ENCODE data around the gene RBKS.

RBKS gene

GRCh38 chr2:27890146-27890923 lies at the start of gene RBKS, which contains the start of gene BABAM2:
Gene RBKS (minus strand): TSS chr2:27890387. CDS start chr2:27890345, 42 bp downstream.
Gene BABAM2 (plus strand): TSS chr2:27890729. CDS start chr2:27894557, 3,828 bp downstream.
- DNase-seq, result peak; percentile 96

DNA sequence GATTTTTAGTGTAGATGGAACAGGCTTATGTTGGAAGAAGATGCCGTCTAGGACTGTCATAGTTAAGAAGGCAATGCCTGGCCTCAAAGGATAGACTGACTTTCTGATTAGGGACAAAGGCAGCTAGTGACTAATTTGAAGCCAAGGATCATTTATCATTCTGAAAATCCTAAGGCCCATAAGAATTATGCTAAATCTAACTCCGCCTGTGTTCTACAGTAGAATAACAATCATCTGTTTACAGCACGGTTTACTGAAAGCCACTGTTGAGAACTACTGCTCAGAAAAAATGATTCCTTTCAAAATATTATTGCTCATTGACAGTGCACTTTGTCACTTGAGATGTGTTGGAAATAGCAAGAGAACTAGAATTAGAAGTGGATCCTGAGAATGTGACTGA lies 44.8 kb upstream of the RBKS start:
- no peak for DNase-seq

GRCh38 chr2:27932396-27932795 lies 42.2 kb upstream of the RBKS start:
- no peak for DNase-seq

DNA sequence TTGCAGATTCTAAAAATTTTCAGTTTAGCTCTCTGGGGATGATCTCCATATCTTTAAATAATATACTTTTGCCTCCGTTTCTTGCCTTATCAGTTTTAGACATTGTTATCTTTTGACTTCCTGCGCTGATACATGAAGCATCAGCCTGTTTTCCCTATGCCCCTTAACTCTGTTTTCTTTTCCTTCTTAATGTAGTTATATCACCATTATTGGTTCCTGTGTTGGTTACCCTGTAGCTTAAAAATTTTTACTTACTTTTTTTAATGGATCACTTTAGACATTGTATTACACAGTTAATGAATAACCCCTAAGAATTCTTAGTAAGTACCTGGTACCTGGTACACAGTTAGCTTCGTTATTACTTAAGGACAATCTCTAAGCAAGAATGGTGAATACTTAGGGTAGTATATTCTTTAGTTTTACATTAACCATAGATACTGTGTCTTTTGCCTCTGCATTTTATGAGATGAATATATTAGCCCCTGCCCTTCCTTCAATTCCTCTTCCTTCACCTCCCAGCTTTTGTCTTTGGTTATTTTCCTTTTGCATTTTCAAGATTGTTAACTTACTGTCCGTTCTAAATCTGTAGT lies 41.3 kb upstream of the RBKS start:
- no peak for DNase-seq

DNA sequence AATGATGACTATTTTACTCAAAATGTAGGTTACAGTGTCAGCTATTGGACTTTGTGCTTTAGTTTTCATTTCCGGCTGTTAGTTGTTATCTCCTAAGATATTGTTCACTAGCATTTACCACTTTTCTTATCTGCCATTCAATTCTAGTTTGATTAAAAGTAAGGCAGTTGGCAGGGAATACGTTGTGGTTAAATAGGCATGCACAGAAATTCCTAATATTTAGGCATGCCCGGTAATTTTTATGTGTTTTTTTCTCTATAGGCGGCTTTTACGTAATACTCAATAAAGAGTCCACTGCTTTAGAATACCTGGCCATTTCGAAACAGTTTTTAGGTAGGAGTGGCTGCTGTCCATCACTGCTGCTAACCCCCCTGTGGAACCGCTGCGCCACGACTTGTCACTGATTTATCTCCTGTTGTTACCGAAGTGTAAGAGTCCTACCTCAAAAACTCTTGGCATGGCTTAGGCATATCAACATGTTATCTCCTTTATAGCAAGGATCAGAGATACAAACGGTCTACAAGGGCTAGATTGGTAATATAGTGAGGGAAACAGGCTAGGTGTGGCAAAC lies 39.8 kb upstream of the RBKS start:
- no peak for DNase-seq

DNA sequence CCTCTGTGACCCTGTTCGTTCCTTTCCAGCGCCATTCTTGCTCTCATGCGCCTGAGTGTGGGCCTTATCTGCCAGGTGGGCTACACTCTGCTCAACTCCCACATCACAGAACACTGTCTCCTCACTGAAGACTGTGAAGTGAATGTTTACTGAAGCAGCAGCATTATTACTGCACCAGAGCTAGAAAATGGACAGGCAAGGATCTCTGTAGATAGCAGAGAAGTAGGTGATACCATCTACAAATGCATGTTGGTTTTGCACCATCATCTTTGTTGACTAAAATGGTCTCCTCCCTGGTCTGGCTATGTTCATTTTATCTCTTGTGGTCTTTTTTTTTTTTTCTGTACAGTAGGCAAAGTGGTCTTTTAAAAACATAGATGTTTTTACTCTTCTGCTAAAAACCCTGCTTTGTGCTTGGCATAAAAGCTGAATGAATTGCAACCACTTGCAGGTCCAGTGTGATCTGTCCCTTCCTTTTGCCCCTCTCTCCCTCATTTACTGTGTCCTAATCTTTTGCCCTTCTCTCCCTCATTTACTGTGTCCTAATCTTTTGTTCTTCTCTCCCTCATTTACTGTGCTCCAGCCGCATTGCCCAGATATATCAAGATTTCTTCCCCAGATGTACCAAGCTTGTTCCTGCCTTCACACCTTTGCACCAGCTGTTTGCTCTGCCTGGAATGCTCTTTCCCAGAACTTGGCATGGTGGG lies 35.7 kb upstream of the RBKS start:
- no peak for DNase-seq

GRCh38 chr2:27922842-27923241 lies 32.7 kb upstream of the RBKS start:
- no peak for DNase-seq

- DNase-seq, result no peak
Measured at GRCh38 chr2:27921880-27922547, 31.8 kb upstream of the RBKS start.

DNA sequence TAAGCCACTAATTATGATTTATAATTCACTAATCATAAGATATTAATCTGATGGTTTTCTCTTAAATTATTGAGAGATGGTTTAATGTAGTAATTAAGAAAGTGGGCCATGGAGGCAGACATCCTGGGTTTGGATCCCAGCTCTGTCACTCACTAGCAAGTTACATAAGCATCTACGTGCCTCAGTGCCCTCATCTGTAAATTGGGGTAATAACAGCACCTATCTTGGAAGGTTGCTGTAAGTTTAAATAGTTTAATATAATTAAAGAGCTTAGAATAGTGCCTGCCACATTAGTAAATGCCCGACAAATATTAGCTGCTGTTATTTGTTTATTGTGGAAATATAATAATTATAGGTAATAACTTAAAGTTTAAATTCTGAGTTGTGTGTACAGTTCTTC lies 31.2 kb upstream of the RBKS start:
- no peak for DNase-seq

- no peak for DNase-seq
Measured at GRCh38 chr2:27920148-27920885, 30.1 kb upstream of the RBKS start.

DNA sequence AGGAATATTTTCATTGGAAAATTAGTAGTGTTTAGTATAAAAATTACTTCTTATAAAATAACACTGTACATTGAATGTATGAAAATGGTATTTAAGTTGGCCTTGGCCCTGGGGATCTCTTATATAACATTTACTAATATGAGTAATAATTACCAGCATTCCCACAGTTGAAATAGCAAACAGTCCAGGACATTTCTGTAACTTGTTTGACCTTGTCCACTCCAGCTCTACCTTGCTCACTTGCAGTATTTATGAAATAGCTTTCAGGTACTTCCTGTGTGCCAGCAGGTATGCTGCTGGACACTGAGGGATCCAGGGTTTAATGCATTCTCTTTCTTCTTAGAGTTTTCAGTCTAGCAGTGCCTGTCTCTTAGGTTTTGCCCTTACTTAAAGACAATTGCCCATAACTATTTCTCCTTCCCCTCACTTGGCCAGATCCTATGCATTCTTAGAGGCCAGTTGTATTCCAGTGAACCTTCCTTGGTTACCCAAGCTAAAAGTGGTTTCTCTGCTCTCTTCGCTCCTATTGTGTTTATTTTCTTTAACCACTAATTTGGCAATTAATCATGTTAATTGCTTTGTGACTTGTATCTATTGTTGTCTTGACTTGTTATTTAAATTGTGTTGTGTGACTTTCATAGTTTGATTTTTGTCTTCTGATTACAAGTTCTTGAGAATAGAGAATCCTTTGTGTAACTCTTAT lies 26.3 kb upstream of the RBKS start:
- DNase-seq, result no peak

GRCh38 chr2:27915874-27916273 lies 25.7 kb upstream of the RBKS start:
- DNase-seq, result no peak

DNA sequence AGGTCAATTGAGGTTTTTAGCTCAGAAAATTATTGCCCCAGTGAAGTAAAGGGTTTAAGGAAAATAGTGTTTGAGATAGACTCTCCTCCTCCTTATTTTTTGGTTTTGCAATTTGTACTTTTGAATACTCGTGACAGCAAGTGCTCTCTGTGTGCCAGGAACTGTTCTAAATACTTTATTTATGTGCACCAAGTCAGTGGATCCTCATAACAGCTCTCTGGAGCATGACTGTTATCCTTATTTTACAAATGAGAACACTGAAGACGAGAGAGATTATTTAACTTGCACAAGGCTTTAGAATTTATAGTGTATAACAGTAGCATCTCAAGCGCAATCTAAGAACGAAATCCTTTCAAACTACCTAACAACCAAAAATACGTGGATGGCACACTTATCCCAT lies 25.0 kb upstream of the RBKS start:
- DNase-seq, result no peak

- DNase-seq, result no peak
Measured at GRCh38 chr2:27914805-27915175, 24.6 kb upstream of the RBKS start.

DNA sequence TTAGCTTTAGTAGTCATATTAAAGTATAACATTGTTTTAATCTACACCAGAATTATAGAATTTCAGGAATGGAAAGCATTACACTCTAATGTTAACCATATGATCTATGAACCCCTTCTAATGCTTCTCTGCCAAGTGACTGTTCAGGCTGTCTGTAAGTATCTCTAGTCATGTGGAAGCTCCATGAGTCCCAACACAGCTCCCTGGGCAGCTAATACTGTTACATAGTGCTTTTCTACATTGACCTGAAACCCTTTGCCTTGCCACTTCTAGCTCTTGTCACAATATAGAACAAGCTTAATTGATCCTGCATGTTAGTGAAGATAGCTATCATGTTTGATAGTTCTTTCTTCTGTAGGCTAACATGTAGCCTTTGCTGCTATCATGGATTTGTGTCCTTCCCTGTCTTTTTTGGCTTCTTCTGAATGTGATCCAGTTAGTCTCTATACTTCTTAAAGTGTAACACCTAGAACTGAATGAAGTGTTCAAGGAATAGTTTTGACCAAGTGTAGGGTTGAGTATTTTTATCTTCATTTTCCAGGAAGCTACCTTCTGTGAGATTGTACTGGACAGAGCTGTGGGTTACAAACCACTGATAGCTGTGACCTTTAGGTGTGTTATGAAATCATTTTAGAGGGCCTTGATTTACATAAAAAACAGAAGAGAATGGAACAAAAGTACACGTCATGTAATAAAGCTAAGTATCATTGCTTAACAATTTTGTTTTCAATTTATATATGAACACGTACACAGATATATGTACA lies 24.0 kb upstream of the RBKS start:
- DNase-seq, result no peak

- no peak for DNase-seq
Measured at GRCh38 chr2:27912512-27912911, 22.3 kb upstream of the RBKS start.

DNA sequence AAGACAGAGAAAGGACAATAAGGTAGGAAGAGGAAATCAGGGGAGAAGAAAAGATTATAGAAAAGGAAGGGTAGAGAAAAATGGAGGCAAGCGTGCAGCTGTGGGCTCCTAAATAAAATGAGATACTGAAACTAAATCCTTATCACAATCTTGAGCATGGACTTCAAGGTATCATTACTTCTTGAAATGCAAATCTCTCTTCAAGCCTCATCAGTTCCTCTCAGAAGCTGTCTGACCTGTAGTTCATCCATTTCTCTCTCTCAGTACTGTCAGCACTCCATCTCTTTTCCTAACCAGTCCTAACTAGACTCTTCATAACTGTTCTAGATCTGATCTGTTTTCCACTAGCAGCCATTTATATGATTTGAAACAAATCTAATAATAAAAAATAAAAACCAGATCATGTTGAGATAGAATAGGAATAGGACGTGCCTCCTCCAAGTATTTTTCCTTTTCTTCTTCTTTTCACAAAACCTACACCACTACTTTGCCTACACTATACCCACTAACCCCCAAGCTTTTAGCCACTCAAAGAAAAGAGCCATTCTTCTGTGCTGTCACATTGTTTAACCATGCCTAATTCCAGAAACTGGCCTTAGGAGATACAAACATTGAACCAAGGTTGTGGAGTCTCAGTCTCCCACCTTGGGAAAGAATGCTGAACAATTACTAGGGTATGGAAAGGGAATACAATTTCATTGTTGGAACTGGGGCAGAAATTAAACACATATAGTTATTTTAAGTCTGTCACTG lies 21.4 kb upstream of the RBKS start:
- DNase-seq, result no peak

GRCh38 chr2:27909901-27910300 lies 19.7 kb upstream of the RBKS start:
- DNase-seq, result no peak

DNA sequence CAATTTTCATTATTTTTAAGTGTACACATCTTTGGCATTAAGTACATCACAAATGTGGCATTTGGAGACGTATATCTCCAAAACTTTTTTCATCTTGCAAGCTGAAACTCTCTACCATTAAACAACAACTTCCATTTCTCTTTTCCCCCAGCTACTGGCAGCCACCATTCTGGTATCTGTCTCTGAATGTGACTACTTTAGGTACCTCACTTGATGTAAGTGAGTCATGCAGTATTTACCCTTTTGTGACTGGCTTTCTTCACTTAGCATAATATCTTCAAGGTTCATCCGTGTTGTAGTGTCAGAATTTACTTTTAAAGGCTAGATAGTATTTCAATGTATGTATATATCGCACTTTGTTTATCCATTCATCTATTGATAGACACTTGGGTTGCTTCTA lies 17.4 kb upstream of the RBKS start:
- no peak for DNase-seq

DNA sequence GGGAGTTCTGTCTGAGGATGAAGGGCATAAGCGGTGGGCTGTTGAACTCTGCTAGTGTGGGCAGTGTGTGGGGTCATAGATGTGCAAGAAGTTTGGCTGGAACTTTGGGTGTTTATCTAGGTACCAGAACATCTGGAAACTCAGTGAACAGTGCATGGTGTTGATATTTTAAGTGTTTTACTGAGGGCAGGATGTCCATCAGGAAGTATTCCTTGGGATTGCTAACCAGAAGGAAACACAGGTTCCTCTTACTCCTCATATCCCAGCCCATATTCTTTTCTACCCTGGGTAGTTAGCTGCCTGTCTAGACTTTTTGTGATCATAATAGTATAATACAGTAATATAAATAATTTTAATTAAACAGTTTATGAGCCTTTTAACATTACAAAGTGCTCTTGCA lies 15.9 kb upstream of the RBKS start:
- no peak for DNase-seq

GRCh38 chr2:27904405-27904665 lies 14.1 kb upstream of the RBKS start:
- DNase-seq, result no peak

All from activated CD8-positive, alpha-beta memory T cell treated with anti-CD3 and anti-CD28 coated beads, Interleukin-2, amount 50 U/mL, for 48 hours (primary cell).